ENCODE results near the gene MYH11. TPM values are rescaled to one million over a fixed set of nuclear protein-coding genes. Genes with fewer than 3 reads are reported as not detected.
"Not testable (repeated sequence)": the region's sequence is repeated elsewhere in the genome, so short reads cannot be mapped to it uniquely, and the experiment has no call there.

The MYH11 gene
- total RNA-seq, 4 donors from 2014 or later = 22.4 to 206 (median 26.8) TPM

GRCh38 chr16:15671530-15672117, 185.2 kb downstream of the MYH11 start:
- ATAC-seq (ENCODE audit: low FRiP score) (no peak), DNase-seq (ENCODE audit: low spot score) (no peak)
- no peak for TF ChIP-seq CTCF (IDR thresholded peaks at IDR 0.05)

GRCh38 chr16:15667091-15667742, 189.6 kb downstream of the MYH11 start:
- ATAC-seq (ENCODE audit: low FRiP score) = no peak
- DNase-seq (ENCODE audit: low spot score) = no peak
- TF ChIP-seq CTCF (IDR thresholded peaks at IDR 0.05) = no peak

- ATAC-seq (ENCODE audit: low FRiP score) (no peak), DNase-seq (ENCODE audit: low spot score) (no peak)
- no peak for TF ChIP-seq CTCF (IDR thresholded peaks at IDR 0.05)
These were observed 191.7 kb downstream of the MYH11 start for GRCh38 chr16:15665107-15665506.

- no peak for TF ChIP-seq CTCF (IDR thresholded peaks at IDR 0.05)
- ATAC-seq (ENCODE audit: low FRiP score) (no peak), DNase-seq (ENCODE audit: low spot score) (no peak)
These were observed 196.6 kb downstream of the MYH11 start for GRCh38 chr16:15660203-15660601.

GRCh38 chr16:15658556-15658955, 198.3 kb downstream of the MYH11 start:
- no peak for TF ChIP-seq CTCF (IDR thresholded peaks at IDR 0.05)
- ATAC-seq (ENCODE audit: low FRiP score) = no peak
- no peak for DNase-seq (ENCODE audit: low spot score)

- no peak for TF ChIP-seq CTCF (IDR thresholded peaks at IDR 0.05)
- no peak for DNase-seq (ENCODE audit: low spot score)
- no peak for ATAC-seq (ENCODE audit: low FRiP score)
These were observed 198.7 kb downstream of the MYH11 start for GRCh38 chr16:15658149-15658548.

GRCh38 chr16:15655561-15655960, 201.3 kb downstream of the MYH11 start:
- ATAC-seq (ENCODE audit: low FRiP score); DNase-seq (ENCODE audit: low spot score): not testable (repeated sequence)

Measured in omental fat pad (tissue), 4 donors.